ENCODE data around the gene RAMP1. TPM values are rescaled to one million over a fixed set of nuclear protein-coding genes. Genes with fewer than 3 reads are reported as not detected.

Gene RAMP1
- total RNA-seq = 176 to 329 TPM (median 178 TPM) in 3 replicates
- long read RNA-seq, transcript RAMP1-201 (3 exons, 910 nt) = major isoform, 194 of 211 reads
- long read RNA-seq, partial matches to known transcripts = 5 of 211 reads
- long read RNA-seq, other reads (novel, unspliced or antisense) = 5 of 211 reads

- no peak for DNase-seq (ENCODE audit: low spot score)
- Mint-ChIP-seq H3K4me3 (ENCODE audit: unreplicated experiment) (peak within 1 kb of the TSS; percentile 81), H3K4me1 (ENCODE audit: low read depth) (peaks cover 65% of the 10 kb centered on the region), H3K9me3 (ENCODE audit: low read depth) (no peaks in the 10 kb centered on the region), H3K27me3 (ENCODE audit: low read depth) (no peaks in the 10 kb centered on the region), H3K36me3 (ENCODE audit: low read depth) (no peaks in the 10 kb centered on the region), H3K27ac (ENCODE audit: unreplicated experiment) (peak within 1 kb of the TSS; percentile 93)
- TF ChIP-seq CTCF (IDR thresholded peaks at IDR 0.05) = no peak
Measured at GRCh38 chr2:237859533-237860272, at the start of gene RAMP1. Gene RAMP1 (plus strand): TSS chr2:237859623. CDS start chr2:237859676, 53 bp downstream.

- no peaks in the 10 kb centered on the region for H3K36me3 Mint-ChIP-seq (ENCODE audit: low read depth)
- H3K27me3 Mint-ChIP-seq (ENCODE audit: low read depth) = no peaks in the 10 kb centered on the region
- DNase-seq (ENCODE audit: low spot score) = no peak
- no peak for TF ChIP-seq CTCF (IDR thresholded peaks at IDR 0.05)
- H3K27ac Mint-ChIP-seq (ENCODE audit: unreplicated experiment) = no peak overlapping the region
- H3K4me3 Mint-ChIP-seq (ENCODE audit: unreplicated experiment) = no peak overlapping the region
- no peaks in the 10 kb centered on the region for H3K9me3 Mint-ChIP-seq (ENCODE audit: low read depth)
- H3K4me1 Mint-ChIP-seq (ENCODE audit: low read depth) = peaks cover 19% of the 10 kb centered on the region
Measured at GRCh38 chr2:237815637-237816036, 43.8 kb upstream of the RAMP1 start.

GRCh38 chr2:237816531-237816930 is 42.9 kb upstream of the RAMP1 start:
- no peak for DNase-seq (ENCODE audit: low spot score)
- H3K27ac Mint-ChIP-seq (ENCODE audit: unreplicated experiment) = no peak overlapping the region
- no peak overlapping the region for H3K4me3 Mint-ChIP-seq (ENCODE audit: unreplicated experiment)
- no peaks in the 10 kb centered on the region for H3K9me3 Mint-ChIP-seq (ENCODE audit: low read depth)
- no peak for TF ChIP-seq CTCF (IDR thresholded peaks at IDR 0.05)
- peaks cover 19% of the 10 kb centered on the region for H3K4me1 Mint-ChIP-seq (ENCODE audit: low read depth)
- no peaks in the 10 kb centered on the region for H3K36me3 Mint-ChIP-seq (ENCODE audit: low read depth)
- H3K27me3 Mint-ChIP-seq (ENCODE audit: low read depth) = no peaks in the 10 kb centered on the region

- Mint-ChIP-seq H3K4me3 (ENCODE audit: unreplicated experiment) (no peak overlapping the region), H3K27ac (ENCODE audit: unreplicated experiment) (no peak overlapping the region), H3K27me3 (ENCODE audit: low read depth) (no peaks in the 10 kb centered on the region), H3K9me3 (ENCODE audit: low read depth) (no peaks in the 10 kb centered on the region), H3K4me1 (ENCODE audit: low read depth) (peaks cover 19% of the 10 kb centered on the region), H3K36me3 (ENCODE audit: low read depth) (no peaks in the 10 kb centered on the region)
- DNase-seq (ENCODE audit: low spot score) = no peak
- no peak for TF ChIP-seq CTCF (IDR thresholded peaks at IDR 0.05)
Measured at GRCh38 chr2:237818066-237818473, 41.4 kb upstream of the RAMP1 start.

- Mint-ChIP-seq H3K9me3 (ENCODE audit: low read depth) (no peaks in the 10 kb centered on the region), H3K36me3 (ENCODE audit: low read depth) (no peaks in the 10 kb centered on the region), H3K27ac (ENCODE audit: unreplicated experiment) (no peak overlapping the region), H3K4me1 (ENCODE audit: low read depth) (peaks cover 19% of the 10 kb centered on the region), H3K27me3 (ENCODE audit: low read depth) (no peaks in the 10 kb centered on the region), H3K4me3 (ENCODE audit: unreplicated experiment) (no peak overlapping the region)
- no peak for DNase-seq (ENCODE audit: low spot score)
- TF ChIP-seq CTCF (IDR thresholded peaks at IDR 0.05) = no peak
Measured at GRCh38 chr2:237819231-237819630, 40.2 kb upstream of the RAMP1 start.
